Activated naive CD8-positive, alpha-beta T cell treated with anti-CD3 and anti-CD28 coated beads, Interleukin-2, amount 10 ng/mL, durations not matched to agents 7 days and 5 days (primary cell): ENCODE data around the gene GPR82. TPM values are rescaled to one million over a fixed set of nuclear protein-coding genes. Genes with fewer than 3 reads are reported as not detected.
A peak's percentile ranks its signal among the peaks of the same experiment; 100 is the strongest.
"Not testable (repeated sequence)": the region's sequence is repeated elsewhere in the genome, so short reads cannot be mapped to it uniquely, and the experiment has no call there.

Source experiments
- ATAC-seq: fragments of 150-1000 bp; cut with Tn5 transposase; one replicate; pipeline ENCODE4 v1.10.0; 2021; ENCODE audit warnings: low read depth, moderate library complexity
- POLR2A ChIA-PET: fragments of 350-600 bp; sonication (Branson Sonifier 250); formaldehyde crosslinking; loops from one replicate; lab custom pipeline; 2021; ENCODE audit warnings: antibody characterized with exemption; lab: Charles Lee
- DNase-seq: peaks from one replicate; pipeline ENCODE4 v3.0.0; 2021
- H3K27ac Mint-ChIP-seq: one replicate; pipeline ENCODE4 v1.8.0; 2022; ENCODE audit warnings: mild to moderate bottlenecking, mixed read lengths
- H3K27me3 Mint-ChIP-seq: one replicate; pipeline ENCODE4 v1.8.0; 2022; ENCODE audit warnings: mild to moderate bottlenecking, moderate library complexity, mixed read lengths
- H3K36me3 Mint-ChIP-seq: one replicate; pipeline ENCODE4 v1.8.0; 2021; ENCODE audit warnings: mild to moderate bottlenecking, mixed read lengths
- H3K4me1 Mint-ChIP-seq: one replicate; pipeline ENCODE4 v1.8.0; 2021; ENCODE audit warnings: mixed read lengths
- H3K4me3 Mint-ChIP-seq: one replicate; pipeline ENCODE4 v1.8.0; 2022; ENCODE audit warnings: mild to moderate bottlenecking, moderate library complexity, mixed read lengths
- H3K9me3 Mint-ChIP-seq: one replicate; pipeline ENCODE4 v1.8.0; 2021; ENCODE audit warnings: mixed read lengths
- total RNA-seq, 2 experiments: library from RNA; stranded (reverse); gene quantifications; one replicate each; pipeline ENCODE4 v1.2.3, GENCODE V29; 2021

Gene GPR82
- total RNA-seq, 2 experiments from 2014 or later = 0.97 to 1.1 TPM

DNA sequence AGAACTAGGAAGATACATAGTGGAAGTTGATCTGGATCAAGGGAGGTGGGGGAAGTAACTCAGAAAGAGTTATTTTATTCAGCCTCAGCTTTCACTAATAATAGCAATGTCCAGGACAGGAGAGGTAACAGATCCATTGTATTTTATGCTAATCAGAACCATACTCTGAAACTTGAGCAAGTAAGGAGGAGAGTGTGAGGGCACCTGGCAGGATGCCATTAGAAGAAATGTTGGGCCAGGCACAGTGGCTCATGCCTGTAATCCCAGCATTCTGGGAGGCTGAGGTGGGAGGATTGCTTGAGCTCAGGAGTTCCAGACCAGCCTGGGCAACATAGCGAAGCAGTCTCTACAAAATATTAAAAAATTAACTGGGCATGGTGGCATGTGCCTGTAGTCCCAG lies 18.9 kb upstream of the GPR82 start:
- no peak for ATAC-seq
- DNase-seq = no peak
- POLR2A ChIA-PET = interaction anchor here (1.3 kb wide), 1 partner anchor 20 kb away, joined by 3 read pairs; no protein-coding TSS in a partner anchor
- Mint-ChIP-seq H3K27ac (peak overlapping the region; percentile 79), H3K4me3 (peak overlapping the region; percentile 50), H3K27me3 (no peaks in the 10 kb centered on the region), H3K36me3 (peaks cover 7% of the 10 kb centered on the region), H3K4me1 (peaks cover 27% of the 10 kb centered on the region), H3K9me3 (no peaks in the 10 kb centered on the region)

- H3K36me3 Mint-ChIP-seq = peaks cover 7% of the 10 kb centered on the region
- peak overlapping the region; percentile 34 for H3K4me3 Mint-ChIP-seq
- DNase-seq (no peak), ATAC-seq (peak; percentile 54)
- POLR2A ChIA-PET = interaction anchor here (1.1 to 1.3 kb wide), 3 partner anchors 11 to 19 kb away, joined by 3 to 5 read pairs (median 3); no protein-coding TSS in a partner anchor
- H3K27me3 Mint-ChIP-seq = no peaks in the 10 kb centered on the region
- H3K9me3 Mint-ChIP-seq = no peaks in the 10 kb centered on the region
- peaks cover 28% of the 10 kb centered on the region for H3K4me1 Mint-ChIP-seq
- peak overlapping the region; percentile 84 for H3K27ac Mint-ChIP-seq
These were observed 18.2 kb upstream of the GPR82 start for GRCh38 chrX:41705680-41706374.

- POLR2A ChIA-PET = no interaction called here
- DNase-seq = no peak
- H3K9me3 Mint-ChIP-seq = no peaks in the 10 kb centered on the region
- H3K4me1 Mint-ChIP-seq = peaks cover 31% of the 10 kb centered on the region
- H3K27me3 Mint-ChIP-seq = no peaks in the 10 kb centered on the region
- ATAC-seq = no peak
- H3K4me3 Mint-ChIP-seq = no peak overlapping the region
- H3K27ac Mint-ChIP-seq = peak overlapping the region; percentile 72
- peaks cover 7% of the 10 kb centered on the region for H3K36me3 Mint-ChIP-seq
These were observed 16.8 kb upstream of the GPR82 start for GRCh38 chrX:41707218-41707617.

DNA sequence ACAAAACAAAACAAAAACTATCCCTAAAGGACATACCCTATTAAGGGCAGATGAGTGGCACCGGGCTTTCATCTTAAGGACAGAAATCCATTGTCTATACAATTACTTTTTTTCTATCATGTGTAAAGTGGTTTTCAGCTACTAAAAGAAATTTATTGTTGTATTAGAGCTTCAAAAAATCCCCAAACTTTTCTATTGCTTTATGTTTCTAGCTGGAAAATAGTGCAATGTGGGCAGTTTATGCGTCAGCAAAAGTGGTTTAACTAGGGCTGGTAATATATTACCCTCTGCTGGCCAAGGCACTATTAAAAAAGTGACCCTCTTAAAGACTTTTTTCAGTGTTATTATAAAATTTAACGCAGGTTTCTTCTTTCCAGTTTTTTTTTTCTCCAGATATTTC lies 15.5 kb upstream of the GPR82 start:
- no peak for DNase-seq
- Mint-ChIP-seq H3K9me3 (no peaks in the 10 kb centered on the region), H3K4me1 (peaks cover 33% of the 10 kb centered on the region), H3K36me3 (peaks cover 8% of the 10 kb centered on the region), H3K27ac (no peak overlapping the region), H3K4me3 (no peak overlapping the region), H3K27me3 (no peaks in the 10 kb centered on the region)
- POLR2A ChIA-PET = no interaction called here
- ATAC-seq = no peak

DNA sequence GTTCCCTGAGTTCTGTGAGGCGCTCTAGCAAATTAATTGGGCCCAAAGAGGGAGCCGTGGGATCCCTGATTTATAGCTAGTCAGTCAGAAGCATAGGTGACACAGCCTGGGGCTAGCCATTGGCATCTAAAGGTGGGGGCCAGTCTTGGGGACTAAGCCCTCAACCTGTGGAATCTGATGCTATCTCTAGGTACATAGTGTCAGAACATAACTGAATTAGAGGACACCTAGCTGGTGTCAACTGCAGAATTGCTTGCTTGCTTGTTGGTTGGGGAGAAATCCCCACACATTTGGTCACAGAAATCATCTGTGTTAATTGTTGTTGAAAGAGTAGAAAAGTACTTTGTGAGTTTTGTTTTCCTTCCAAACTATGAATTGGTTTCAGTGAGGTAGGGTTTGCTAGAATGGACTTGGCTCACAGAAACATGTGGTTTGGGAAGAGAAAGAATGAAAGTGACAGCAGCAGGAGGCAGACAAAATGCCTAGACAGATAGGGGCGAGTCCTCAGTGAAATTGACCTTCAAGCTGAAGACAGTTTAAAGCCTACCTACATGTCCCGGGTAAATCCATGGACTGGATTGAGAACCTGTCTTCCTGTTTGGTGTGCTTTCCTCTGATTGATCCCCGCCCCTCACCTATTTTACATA lies 12.8 kb upstream of the GPR82 start:
- ATAC-seq = no peak
- no peak for DNase-seq
- no peak overlapping the region for H3K27ac Mint-ChIP-seq
- H3K36me3 Mint-ChIP-seq = peaks cover 21% of the 10 kb centered on the region
- H3K4me1 Mint-ChIP-seq = peaks cover 20% of the 10 kb centered on the region
- no peaks in the 10 kb centered on the region for H3K9me3 Mint-ChIP-seq
- no peak overlapping the region for H3K4me3 Mint-ChIP-seq
- H3K27me3 Mint-ChIP-seq = no peaks in the 10 kb centered on the region
- POLR2A ChIA-PET = interaction anchor here (0.5 to 0.9 kb wide), 2 partner anchors 9 to 38 kb away, joined by 3 read pairs; no protein-coding TSS in a partner anchor

DNA sequence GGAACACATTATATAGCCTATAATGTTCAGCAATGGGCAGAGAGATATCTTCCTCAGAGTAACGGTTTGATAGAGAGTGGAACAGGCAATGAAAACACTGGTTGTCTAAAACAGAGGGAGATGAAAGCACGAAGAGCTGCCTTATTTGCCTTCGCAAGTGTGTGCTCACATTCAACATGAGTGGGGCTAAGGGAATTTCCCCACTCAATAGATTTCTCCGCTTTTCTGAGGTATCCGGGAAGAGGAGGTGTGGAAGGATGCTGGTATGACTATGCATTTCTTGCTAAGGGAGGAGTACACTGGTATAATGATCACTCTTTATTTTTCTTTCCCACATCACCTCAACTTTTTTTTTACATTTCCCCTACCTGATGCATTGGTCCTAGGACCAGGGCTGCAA lies 7.8 kb upstream of the GPR82 start:
- Mint-ChIP-seq H3K27me3 (no peaks in the 10 kb centered on the region), H3K4me1 (peaks cover 18% of the 10 kb centered on the region), H3K36me3 (peaks cover 47% of the 10 kb centered on the region), H3K4me3 (no peak overlapping the region), H3K9me3 (peaks cover 5% of the 10 kb centered on the region), H3K27ac (no peak overlapping the region)
- POLR2A ChIA-PET = no interaction called here
- DNase-seq (no peak), ATAC-seq (no peak)

- Mint-ChIP-seq H3K9me3 (peaks cover 5% of the 10 kb centered on the region), H3K27me3 (no peaks in the 10 kb centered on the region), H3K4me1 (peaks cover 23% of the 10 kb centered on the region), H3K36me3 (peaks cover 51% of the 10 kb centered on the region), H3K4me3 (no peak overlapping the region), H3K27ac (peak overlapping the region; percentile 45)
- POLR2A ChIA-PET = no interaction called here
- ATAC-seq = no peak
- no peak for DNase-seq
These were observed 7.1 kb upstream of the GPR82 start for GRCh38 chrX:41716767-41717473.

DNA sequence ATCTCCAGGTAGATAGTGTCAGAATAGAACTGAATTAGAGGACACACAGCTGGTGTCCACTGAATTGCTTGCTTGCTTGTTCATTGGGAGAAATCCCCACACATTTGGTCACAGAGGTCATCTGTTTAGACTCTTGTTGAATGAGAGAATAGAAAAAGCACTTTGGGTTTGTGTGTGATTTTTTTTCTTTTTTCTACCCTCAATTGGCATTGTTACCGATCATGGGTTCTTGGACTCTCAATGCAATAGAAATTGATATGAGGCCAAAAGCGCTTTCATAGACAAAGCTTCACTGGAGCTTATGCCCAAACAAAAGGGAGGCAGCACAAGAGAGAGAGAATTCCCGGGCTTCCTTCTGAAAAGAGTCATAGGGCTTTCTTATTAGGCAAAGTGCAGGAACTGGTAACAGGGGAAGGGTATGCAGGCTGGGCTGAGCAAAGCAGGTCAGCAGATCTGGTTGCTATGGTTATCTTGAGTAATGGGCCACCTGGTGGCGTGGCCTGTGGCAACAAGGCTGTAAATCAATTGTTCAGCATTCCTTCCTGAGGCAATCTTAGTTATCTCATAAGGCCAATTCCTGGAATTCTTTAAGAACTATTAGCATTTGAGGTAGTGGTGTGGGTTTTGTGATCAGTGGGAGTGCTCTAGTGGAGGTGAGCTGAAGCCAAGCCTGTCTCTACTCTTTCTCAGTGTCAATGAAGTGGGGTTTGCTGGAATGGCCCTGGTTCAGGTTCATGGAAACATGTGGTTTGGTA lies 5.3 kb upstream of the GPR82 start:
- H3K27ac Mint-ChIP-seq = peak overlapping the region; percentile 85

DNA sequence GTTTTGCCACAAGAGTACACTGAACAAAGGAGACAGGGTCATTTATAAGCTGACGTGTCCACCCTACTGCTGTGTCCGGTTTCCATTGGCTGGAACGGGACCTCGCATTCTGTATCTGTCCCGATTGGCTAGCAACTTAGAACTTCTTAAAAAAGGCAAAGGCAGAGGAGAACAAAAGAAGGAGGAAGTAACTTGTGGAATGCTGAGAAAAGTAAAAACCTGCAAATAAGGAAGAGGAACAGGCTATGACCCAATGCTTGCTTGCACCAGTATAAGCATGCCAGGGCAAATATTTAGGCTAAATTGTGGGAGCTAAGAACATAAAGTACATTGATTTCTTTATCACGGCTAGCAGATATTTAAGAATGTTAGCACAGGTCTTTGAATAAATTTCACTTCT lies 4.4 kb upstream of the GPR82 start:
- Mint-ChIP-seq H3K27ac (peak overlapping the region; percentile 85), H3K4me1 (peaks cover 40% of the 10 kb centered on the region), H3K36me3 (peaks cover 43% of the 10 kb centered on the region), H3K4me3 (peak overlapping the region; percentile 39)
- POLR2A ChIA-PET = interaction anchor here (1.2 to 1.4 kb wide), 3 partner anchors 8 to 25 kb away, joined by 3 to 4 read pairs (median 3); no protein-coding TSS in a partner anchor
- H3K9me3 Mint-ChIP-seq, H3K27me3 Mint-ChIP-seq, DNase-seq, ATAC-seq: not testable (repeated sequence)

More for the DNA sequence above, 5.3 kb upstream of the GPR82 start:
- peaks cover 50% of the 10 kb centered on the region for H3K36me3 Mint-ChIP-seq
- no peak overlapping the region for H3K4me3 Mint-ChIP-seq
- no peaks in the 10 kb centered on the region for H3K27me3 Mint-ChIP-seq
- POLR2A ChIA-PET = no interaction called here
- DNase-seq (no peak), ATAC-seq (no peak)
- H3K9me3 Mint-ChIP-seq = peaks cover 5% of the 10 kb centered on the region
- H3K4me1 Mint-ChIP-seq = peaks cover 36% of the 10 kb centered on the region

DNA sequence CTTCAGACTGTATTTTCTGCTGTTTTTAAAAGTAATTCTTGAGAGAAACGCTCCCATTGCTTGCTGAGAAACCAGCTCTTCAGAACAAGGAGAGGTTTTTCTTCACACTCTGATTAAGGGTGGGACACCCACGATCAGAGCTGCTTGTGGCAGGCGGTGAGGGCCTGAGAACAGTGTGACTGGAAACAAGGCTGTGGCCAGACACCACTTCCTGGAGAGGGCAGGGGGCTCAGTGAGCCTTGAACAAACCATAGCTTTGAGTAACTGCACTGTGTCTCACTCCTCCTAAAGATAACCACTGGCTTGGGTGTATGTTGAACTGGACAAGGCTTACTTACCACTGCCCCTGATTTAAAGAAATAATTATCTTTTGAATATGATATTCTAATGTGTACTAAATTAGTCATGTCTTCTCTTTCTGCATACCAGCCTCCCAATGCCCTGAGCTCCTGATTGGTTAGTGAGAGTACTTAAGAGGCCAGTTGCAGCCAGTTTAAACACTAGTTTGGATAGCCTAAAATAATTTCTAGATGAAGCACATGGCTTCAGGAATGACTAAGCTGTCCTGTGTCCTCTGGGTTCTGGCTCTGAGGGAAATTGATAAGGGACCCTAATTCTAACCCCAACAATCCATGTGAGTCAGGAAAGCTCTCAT lies 3.7 kb upstream of the GPR82 start:
- H3K4me3 Mint-ChIP-seq = peak overlapping the region; percentile 39
- H3K36me3 Mint-ChIP-seq = peaks cover 43% of the 10 kb centered on the region
- H3K4me1 Mint-ChIP-seq = peaks cover 40% of the 10 kb centered on the region
- ATAC-seq (peak; percentile 95), DNase-seq (peak; percentile 70)
- H3K27me3 Mint-ChIP-seq = no peaks in the 10 kb centered on the region
- peaks cover 5% of the 10 kb centered on the region for H3K9me3 Mint-ChIP-seq
- POLR2A ChIA-PET = interaction anchor here (0.8 to 1.4 kb wide), 4 partner anchors 9 to 25 kb away, joined by 3 to 5 read pairs (median 4); no protein-coding TSS in a partner anchor
- peak overlapping the region; percentile 85 for H3K27ac Mint-ChIP-seq

- Mint-ChIP-seq H3K27ac (peak overlapping the region; percentile 61), H3K27me3 (no peaks in the 10 kb centered on the region), H3K4me3 (peak overlapping the region; percentile 8), H3K36me3 (peaks cover 34% of the 10 kb centered on the region), H3K9me3 (peaks cover 3% of the 10 kb centered on the region), H3K4me1 (peaks cover 43% of the 10 kb centered on the region)
- POLR2A ChIA-PET = no interaction called here
- no peak for DNase-seq
- no peak for ATAC-seq
These were observed 2.4 kb upstream of the GPR82 start for GRCh38 chrX:41721590-41721989.

- POLR2A ChIA-PET = no interaction called here
- ATAC-seq = no peak
- peak overlapping the region; percentile 61 for H3K27ac Mint-ChIP-seq
These were observed 1.8 kb upstream of the GPR82 start for GRCh38 chrX:41722214-41722613.

More at GRCh38 chrX:41722214-41722613, 1.8 kb upstream of the GPR82 start:
- no peak for DNase-seq
- H3K4me3 Mint-ChIP-seq = peak overlapping the region; percentile 18
- peaks cover 32% of the 10 kb centered on the region for H3K36me3 Mint-ChIP-seq
- peaks cover 40% of the 10 kb centered on the region for H3K4me1 Mint-ChIP-seq
- H3K27me3 Mint-ChIP-seq = no peaks in the 10 kb centered on the region
- H3K9me3 Mint-ChIP-seq = peaks cover 1% of the 10 kb centered on the region
